Fibroblast of lung (primary cell): ENCODE data around the gene USP44. TPM values are rescaled to one million over a fixed set of nuclear protein-coding genes. Genes with fewer than 3 reads are reported as not detected.
"Not testable (repeated sequence)": the region's sequence is repeated elsewhere in the genome, so short reads cannot be mapped to it uniquely, and the experiment has no call there.

Source experiments
- DNase-seq, 2 donors: peaks; one replicate each; pipeline versions ENCODE4 v3.0.0 to v3.0.0-alpha.2; 2010; ENCODE audit warnings: low read depth in 2 of 2
- H2AFZ ChIP-seq: 2 replicates; pipeline ENCODE4 v1.5.1; 2012; ENCODE audit warnings: low read length, control low read depth, inconsistent platforms
- H3K27ac ChIP-seq: 2 replicates; pipeline ENCODE4 v1.5.1; 2011; ENCODE audit warnings: low read length, control low read depth; ENCODE audit not compliant: insufficient read depth
- H3K27me3 ChIP-seq: 2 replicates; pipeline ENCODE4 v1.5.1; 2011; ENCODE audit warnings: mild to moderate bottlenecking, low read length; ENCODE audit not compliant: control insufficient read depth, insufficient read depth
- H3K36me3 ChIP-seq: 2 replicates; pipeline ENCODE4 v1.5.1; 2011; ENCODE audit warnings: low read length; ENCODE audit not compliant: control insufficient read depth, insufficient read depth
- H3K4me1 ChIP-seq: 2 replicates; pipeline ENCODE4 v1.5.1; 2011; ENCODE audit warnings: low read length; ENCODE audit not compliant: control insufficient read depth, insufficient read depth; ENCODE audit errors: extremely low read depth
- H3K4me2 ChIP-seq: 2 replicates; pipeline ENCODE4 v1.5.1; 2011; ENCODE audit warnings: low read length, control low read depth; ENCODE audit not compliant: insufficient read depth; ENCODE audit errors: extremely low read depth
- H3K4me3 ChIP-seq, 4 experiments: fragments of 200-600 bp in 1 of 4; sonication (generic) in 1 of 4; replicated peaks in 1 of 4; 2 replicates each; pipeline ENCODE4 v1.5.1; 2011 to 2016; ENCODE audit warnings: low read length in 4 of 4, low read depth in 3 of 4, mild to moderate bottlenecking in 3 of 4, control low read depth in 2 of 4, inconsistent platforms in 1 of 4, mixed read lengths in 1 of 4; ENCODE audit not compliant: insufficient read depth in 1 of 4; ENCODE audit errors: control extremely low read depth in 1 of 4
- H3K79me2 ChIP-seq: 2 replicates; pipeline ENCODE4 v1.5.1; 2012; ENCODE audit warnings: mild to moderate bottlenecking, low read length, inconsistent platforms; ENCODE audit not compliant: control insufficient read depth, insufficient read depth
- H3K9ac ChIP-seq: 2 replicates; pipeline ENCODE4 v1.5.1; 2011; ENCODE audit warnings: mild to moderate bottlenecking, low read length, control low read depth; ENCODE audit not compliant: insufficient read depth
- H3K9me3 ChIP-seq: 2 replicates; pipeline ENCODE4 v1.5.1; 2012; ENCODE audit warnings: low read depth, low read length; ENCODE audit not compliant: control insufficient read depth, insufficient read depth
- H4K20me1 ChIP-seq: 2 replicates; pipeline ENCODE4 v1.5.1; 2011; ENCODE audit warnings: low read length; ENCODE audit not compliant: control insufficient read depth, insufficient read depth; ENCODE audit errors: extremely low read depth
- CTCF ChIP-seq, 2 donors: IDR thresholded peaks in 1 of 2; conservative IDR thresholded peaks in 1 of 2; 1 replicate in 1 of 2; 2 replicates in 1 of 2; pipeline ENCODE4 v1.5.1; 2011 to 2012; ENCODE audit warnings: low read length in 2 of 2, control low read depth in 1 of 2, inconsistent platforms in 1 of 2, low read depth in 1 of 2, mild to moderate bottlenecking in 1 of 2
- EZH2 ChIP-seq: IDR thresholded peaks from 2 replicates; pipeline ENCODE4 v1.5.1; 2012; ENCODE audit warnings: low read length, control low read depth, mild to moderate bottlenecking; ENCODE audit errors: missing control alignments
- polyA plus RNA-seq, 2 donors: library from polyadenylated mRNA; depleted of rRNA in 1 of 2; stranded (reverse) in 1 of 2; unstranded in 1 of 2; fragments of >200 nt; gene quantifications; 2 replicates each; pipeline ENCODE4 v1.2.1, GENCODE V29; 2011 to 2012; ENCODE audit warnings: missing spikeins in 1 of 2
- total RNA-seq: library from RNA; depleted of rRNA; stranded (reverse); fragments of >200 nt; gene quantifications from 2 replicates; pipeline ENCODE4 v1.2.1, GENCODE V29; 2014

USP44 gene
- total and polyA plus RNA-seq, 2 donors (not counting 1 experiment from before 2014, with no cell fraction given) = 7.0 to 27.4 TPM

GRCh38 chr12:95571369-95571768, 20.1 kb upstream of the USP44 start:
- H3K27me3 ChIP-seq = no peaks in the 10 kb centered on the region
- TF ChIP-seq CTCF (conservative IDR thresholded peaks at IDR 0.05 in 1 of 2, IDR thresholded peaks at IDR 0.05 in 1 of 2; ENCODE audit: low read depth in 1 of 2, low read length in 2 of 2) (no peak), EZH2 (no peak)
- no peaks in the 10 kb centered on the region for H4K20me1 ChIP-seq
- no peaks in the 10 kb centered on the region for H3K36me3 ChIP-seq
- no peaks in the 10 kb centered on the region for H3K79me2 ChIP-seq
- H3K4me3 ChIP-seq = no peak overlapping the region
- no peaks in the 10 kb centered on the region for H3K4me1 ChIP-seq
- no peak for DNase-seq
- H3K9ac ChIP-seq = no peak overlapping the region
- no peaks in the 10 kb centered on the region for H3K9me3 ChIP-seq
- H2AFZ ChIP-seq = no peak overlapping the region
- no peak overlapping the region for H3K4me2 ChIP-seq
- no peak overlapping the region for H3K27ac ChIP-seq

GRCh38 chr12:95568045-95568444, 16.8 kb upstream of the USP44 start:
- H3K27ac ChIP-seq, H3K27me3 ChIP-seq, H2AFZ ChIP-seq, H3K79me2 ChIP-seq, DNase-seq, H3K4me3 ChIP-seq, H3K9ac ChIP-seq, H3K4me2 ChIP-seq, H3K9me3 ChIP-seq, H4K20me1 ChIP-seq, H3K4me1 ChIP-seq, H3K36me3 ChIP-seq: not testable (repeated sequence)

GRCh38 chr12:95557625-95558024, 6.3 kb upstream of the USP44 start:
- no peak for DNase-seq
- no peak overlapping the region for H2AFZ ChIP-seq
- H3K9ac ChIP-seq = no peak overlapping the region
- H3K4me1 ChIP-seq = no peaks in the 10 kb centered on the region
- H3K4me3 ChIP-seq = no peak overlapping the region
- H3K9me3 ChIP-seq = no peaks in the 10 kb centered on the region
- TF ChIP-seq CTCF (conservative IDR thresholded peaks at IDR 0.05 in 1 of 2, IDR thresholded peaks at IDR 0.05 in 1 of 2; ENCODE audit: low read depth in 1 of 2, low read length in 2 of 2) (no peak), EZH2 (no peak)
- H3K79me2 ChIP-seq = no peaks in the 10 kb centered on the region
- H3K4me2 ChIP-seq = no peak overlapping the region
- H3K27me3 ChIP-seq = no peaks in the 10 kb centered on the region
- H4K20me1 ChIP-seq = no peaks in the 10 kb centered on the region
- H3K27ac ChIP-seq = no peak overlapping the region
- H3K36me3 ChIP-seq = no peaks in the 10 kb centered on the region
